ENCODE data around the gene OST4. TPM values are rescaled to one million over a fixed set of nuclear protein-coding genes. Genes with fewer than 3 reads are reported as not detected.

The OST4 gene
- total RNA-seq, 4 donors from 2014 or later, result 221 to 396 (median 282) TPM

DNA sequence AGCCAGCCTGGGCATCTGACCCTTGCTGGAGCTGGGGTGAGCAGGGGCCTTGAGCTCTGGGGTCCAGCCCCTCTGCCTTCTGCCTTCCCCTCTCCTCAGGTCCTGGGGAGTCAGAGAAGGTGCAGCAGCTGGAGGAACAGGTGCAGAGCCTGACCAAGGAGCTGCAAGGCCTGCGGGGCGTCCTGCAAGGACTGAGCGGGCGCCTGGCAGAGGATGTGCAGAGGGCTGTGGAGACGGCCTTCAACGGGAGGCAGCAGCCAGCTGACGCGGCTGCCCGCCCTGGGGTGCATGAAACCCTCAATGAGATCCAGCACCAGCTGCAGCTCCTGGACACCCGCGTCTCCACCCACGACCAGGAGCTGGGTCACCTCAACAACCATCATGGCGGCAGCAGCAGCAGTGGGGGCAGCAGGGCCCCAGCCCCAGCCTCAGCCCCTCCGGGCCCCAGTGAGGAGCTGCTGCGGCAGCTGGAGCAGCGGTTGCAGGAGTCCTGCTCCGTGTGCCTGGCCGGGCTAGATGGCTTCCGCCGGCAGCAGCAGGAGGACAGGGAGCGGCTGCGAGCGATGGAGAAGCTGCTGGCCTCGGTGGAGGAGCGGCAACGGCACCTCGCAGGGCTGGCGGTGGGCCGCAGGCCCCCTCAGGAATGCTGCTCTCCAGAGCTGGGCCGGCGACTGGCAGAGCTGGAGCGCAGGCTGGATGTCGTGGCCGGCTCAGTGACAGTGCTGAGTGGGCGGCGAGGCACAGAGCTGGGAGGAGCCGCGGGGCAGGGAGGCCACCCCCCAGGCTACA lies 10.7 kb upstream of the OST4 start:
- no peak for TF ChIP-seq CTCF (IDR thresholded peaks at IDR 0.05)
- ATAC-seq (ENCODE audit: low FRiP score) (no peak), DNase-seq (ENCODE audit: low spot score) (no peak)

DNA sequence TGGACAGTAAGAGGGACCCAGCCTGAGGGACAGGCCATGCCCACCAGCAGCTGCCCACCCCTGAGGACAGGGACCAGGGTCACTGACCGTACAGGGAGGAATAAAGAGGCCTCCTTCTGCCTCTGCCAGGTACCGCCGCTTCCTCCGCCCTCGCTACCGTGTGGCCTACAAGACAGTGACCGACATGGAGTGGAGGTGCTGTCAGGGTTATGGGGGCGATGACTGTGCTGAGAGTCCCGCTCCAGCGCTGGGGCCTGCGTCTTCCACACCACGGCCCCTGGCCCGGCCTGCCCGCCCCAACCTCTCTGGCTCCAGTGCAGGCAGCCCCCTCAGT lies 9.1 kb upstream of the OST4 start:
- no peak for DNase-seq (ENCODE audit: low spot score)
- no peak for TF ChIP-seq CTCF (IDR thresholded peaks at IDR 0.05)
- no peak for ATAC-seq (ENCODE audit: low FRiP score)

- no peak for TF ChIP-seq CTCF (IDR thresholded peaks at IDR 0.05)
- DNase-seq (ENCODE audit: low spot score) (no peak), ATAC-seq (ENCODE audit: low FRiP score) (no peak)
Observed at GRCh38 chr2:27080140-27080469, 8.7 kb upstream of the OST4 start.

- TF ChIP-seq CTCF (IDR thresholded peaks at IDR 0.05), result no peak
- DNase-seq (ENCODE audit: low spot score), result no peak
- ATAC-seq (ENCODE audit: low FRiP score), result no peak
Observed at GRCh38 chr2:27079233-27080139, 8.0 kb upstream of the OST4 start.

DNA sequence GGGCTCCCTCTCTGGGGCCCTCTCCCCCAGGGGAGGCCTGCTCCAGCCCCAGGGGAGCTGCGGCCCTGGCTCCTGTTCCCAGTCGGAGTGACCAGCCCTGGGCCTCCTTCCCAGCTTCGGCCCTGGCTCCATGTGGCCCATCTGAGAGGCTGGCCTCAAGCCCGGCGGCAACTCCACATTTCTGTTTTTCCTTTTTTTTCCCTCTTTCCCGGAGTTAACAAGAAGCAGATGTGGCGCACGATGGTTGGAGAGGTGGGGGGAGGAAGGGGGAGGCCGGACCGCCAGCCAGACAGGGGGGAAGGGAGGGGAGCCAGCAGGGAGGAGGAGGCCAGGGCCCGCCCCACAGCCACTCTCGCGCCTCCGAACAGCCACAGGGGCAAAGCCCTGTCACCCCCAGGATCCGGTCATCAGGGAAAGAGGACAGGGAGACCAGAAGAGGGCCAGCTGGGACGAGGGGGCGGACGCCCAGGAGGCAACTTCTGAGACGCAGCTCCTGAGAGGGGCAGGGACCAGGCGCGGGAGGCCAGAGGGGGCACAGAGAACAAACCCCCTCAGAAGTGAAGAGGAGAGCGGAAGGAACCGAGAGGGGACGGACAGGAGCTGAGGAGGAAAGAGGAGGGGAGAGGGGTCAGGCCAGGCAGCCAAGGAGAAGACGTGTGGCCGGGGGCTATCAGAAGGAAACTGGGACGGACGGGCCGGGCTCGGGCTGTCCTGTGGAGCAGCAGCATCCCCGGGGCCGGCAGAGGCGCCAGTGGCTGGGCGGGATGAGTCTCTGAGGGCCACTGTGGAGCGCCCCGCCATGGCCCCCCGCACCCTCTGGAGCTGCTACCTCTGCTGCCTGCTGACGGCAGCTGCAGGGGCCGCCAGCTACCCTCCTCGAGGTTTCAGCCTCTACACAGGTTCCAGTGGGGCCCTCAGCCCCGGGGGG lies 7.1 kb upstream of the OST4 start, which contains the start of gene EMILIN1:
TSS of gene EMILIN1 (plus strand) at position 349 of the 928 bp plus-strand sequence. CDS start at position 800, 451 bp downstream.
- ATAC-seq (ENCODE audit: low FRiP score) (peak; percentile 54), DNase-seq (ENCODE audit: low spot score) (peak; percentile 27)
- TF ChIP-seq CTCF (IDR thresholded peaks at IDR 0.05), result no peak

DNA sequence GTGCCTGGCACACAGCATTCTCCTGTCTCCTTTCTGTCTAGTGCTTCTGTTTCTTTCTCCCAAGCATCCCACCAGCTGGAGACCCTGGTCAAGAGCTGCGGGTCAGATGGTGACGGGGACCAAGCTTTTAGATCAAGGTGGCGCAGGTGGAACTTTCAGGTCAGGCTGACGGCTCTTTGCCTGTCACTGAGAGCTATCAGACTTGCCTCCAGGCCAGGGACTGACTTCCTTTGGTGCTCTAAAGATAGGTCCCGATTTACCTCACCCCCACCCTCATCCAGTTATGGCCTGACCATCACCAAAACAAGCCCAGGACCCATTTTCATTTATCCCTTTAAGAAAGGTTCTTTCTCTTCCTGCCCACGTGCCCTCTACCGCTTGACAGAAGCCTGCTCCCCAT lies 5.8 kb upstream of the OST4 start:
- ATAC-seq (ENCODE audit: low FRiP score), result no peak
- DNase-seq (ENCODE audit: low spot score), result no peak
- no peak for TF ChIP-seq CTCF (IDR thresholded peaks at IDR 0.05)
